Measurements from ENCODE around the gene CHD5. TPM values are rescaled to one million over a fixed set of nuclear protein-coding genes. Genes with fewer than 3 reads are reported as not detected.

Gene CHD5
- polyA plus RNA-seq, 1 donor = 0.14 TPM

DNA sequence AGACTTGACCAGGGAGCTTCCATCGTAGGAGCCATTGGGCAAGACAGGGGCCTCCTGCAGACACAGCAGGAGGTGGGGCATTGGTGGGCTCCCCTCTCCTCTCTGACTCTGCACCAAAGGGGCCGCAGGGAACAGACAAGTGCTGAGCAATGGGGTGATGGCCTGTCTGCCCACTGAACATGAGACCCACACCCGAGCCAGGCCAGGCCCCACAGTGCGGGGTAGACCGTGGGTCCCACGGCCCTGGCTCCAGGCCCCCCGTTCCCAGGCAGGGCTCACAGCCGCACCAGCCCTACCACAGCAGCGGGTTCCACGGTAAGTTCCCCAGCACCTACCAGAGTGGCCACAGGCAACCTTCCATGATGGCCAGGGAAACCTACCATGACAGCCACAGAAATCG is 45.9 kb downstream of the CHD5 start:
- DNase-seq (ENCODE audit: low read depth) = no peak

DNA sequence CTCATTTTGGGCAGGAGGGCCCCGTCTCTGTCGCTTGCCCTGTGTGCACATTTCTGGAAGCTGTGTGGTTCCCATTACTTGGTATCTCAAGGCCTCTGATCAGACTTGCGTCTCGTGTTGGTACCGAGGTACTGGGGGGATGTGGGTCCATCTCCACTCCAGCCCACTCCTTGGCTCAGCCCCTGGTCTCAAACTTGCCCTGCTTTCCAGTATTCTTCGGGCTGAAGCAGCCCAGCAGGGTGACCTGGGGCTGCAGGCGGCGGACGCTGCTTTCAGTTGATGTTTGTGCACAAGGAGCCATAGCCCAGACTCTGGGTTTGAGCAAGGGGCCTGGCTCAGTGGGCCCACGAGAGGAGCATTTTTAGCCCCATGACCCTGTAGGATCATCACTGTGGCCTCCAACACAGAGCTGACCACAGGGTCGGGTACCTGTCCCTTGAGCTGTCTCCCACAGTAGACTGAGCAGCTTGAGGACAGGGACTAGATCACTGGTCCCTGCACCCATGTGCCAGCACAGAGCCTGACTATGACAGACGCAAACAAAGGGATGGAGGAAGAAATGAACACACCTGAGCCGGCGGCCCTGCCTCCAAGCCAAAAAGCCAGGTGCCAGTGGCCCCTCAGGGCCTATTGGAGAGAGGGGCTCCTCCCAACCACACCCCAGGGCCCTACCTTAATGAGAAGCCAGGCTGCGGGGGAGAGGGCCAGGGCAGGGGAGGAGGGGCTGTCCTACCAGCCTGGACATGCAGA is 46.8 kb downstream of the CHD5 start:
- DNase-seq (ENCODE audit: low read depth) = no peak

DNA sequence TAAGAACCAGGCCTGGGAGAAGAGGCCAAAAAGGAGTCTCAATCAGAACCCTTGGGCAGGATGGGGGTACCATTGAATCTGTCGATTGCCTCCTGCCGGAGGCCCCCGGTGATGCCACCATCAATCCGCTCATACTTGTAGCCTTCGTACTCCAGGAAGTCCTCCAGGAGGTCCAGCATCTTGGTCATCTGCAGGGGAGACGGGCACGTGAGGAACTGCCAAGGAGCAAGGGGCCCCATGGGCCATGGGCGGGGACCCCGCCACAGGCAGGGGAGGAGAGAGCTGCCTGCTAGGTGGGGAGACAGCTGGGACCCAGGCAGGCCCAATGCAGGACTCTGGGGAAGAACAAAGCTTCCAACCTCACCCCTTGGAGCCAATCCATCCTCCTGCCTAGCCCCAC is 48.6 kb downstream of the CHD5 start:
- no peak for DNase-seq (ENCODE audit: low read depth)

DNA sequence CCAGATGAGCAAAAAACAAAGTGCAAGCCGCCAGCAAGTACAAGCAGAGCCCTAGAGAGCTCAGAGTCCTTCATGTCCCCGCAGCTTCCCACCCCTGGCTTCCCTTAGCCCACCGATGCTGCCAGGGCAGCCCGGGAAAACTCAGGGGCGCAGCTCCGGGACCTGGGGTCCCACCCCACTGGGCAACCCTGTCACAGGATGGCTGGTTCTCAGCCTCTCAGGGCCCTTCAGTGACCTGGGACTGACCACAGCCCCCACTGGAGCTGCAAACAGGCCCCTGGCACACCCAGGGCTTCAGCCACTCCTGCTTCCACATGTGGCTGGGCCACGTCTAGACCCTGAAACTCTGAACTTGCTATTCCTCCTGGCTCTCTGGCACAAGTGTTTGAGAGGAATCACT is 49.5 kb downstream of the CHD5 start:
- no peak for DNase-seq (ENCODE audit: low read depth)

DNA sequence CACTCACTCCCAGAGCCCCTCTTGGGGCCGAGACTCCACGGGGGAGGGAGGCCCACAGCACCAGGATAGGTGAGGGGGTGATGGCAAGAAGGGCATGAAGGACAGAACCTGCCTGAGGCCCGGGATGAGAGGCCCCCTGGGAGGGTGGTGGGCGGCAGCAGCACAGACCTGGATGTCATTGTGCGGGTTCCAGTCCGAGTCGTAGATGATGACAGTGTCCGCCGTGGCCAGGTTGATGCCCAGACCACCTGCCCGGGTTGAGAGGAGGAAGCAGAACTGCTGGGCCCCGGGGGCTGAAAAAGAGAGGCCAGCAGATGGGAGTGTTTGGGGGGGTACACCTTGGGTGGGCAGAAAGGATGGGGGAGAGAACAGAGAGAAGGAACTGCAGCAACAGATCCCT is 50.1 kb downstream of the CHD5 start:
- no peak for DNase-seq (ENCODE audit: low read depth)

DNA sequence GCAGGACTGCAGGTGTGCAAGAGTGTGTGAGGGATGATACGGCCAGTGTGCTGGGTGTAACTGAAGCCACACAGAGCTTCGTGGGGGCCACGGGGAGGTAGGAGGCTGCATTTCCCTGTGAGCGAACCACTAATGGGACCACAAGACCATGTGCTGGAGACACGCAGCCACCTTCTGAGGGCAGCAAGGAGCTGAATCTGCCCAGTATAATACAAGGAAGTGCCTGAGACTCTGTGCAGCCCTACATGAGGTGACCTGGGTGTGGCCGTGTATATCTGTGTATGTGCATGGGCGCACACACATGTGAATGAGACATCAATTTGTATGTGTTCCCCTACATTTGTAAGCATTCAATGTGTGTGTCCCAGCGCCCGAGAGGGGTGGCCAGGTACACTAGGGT is 50.8 kb downstream of the CHD5 start:
- DNase-seq (ENCODE audit: low read depth) = no peak

DNA sequence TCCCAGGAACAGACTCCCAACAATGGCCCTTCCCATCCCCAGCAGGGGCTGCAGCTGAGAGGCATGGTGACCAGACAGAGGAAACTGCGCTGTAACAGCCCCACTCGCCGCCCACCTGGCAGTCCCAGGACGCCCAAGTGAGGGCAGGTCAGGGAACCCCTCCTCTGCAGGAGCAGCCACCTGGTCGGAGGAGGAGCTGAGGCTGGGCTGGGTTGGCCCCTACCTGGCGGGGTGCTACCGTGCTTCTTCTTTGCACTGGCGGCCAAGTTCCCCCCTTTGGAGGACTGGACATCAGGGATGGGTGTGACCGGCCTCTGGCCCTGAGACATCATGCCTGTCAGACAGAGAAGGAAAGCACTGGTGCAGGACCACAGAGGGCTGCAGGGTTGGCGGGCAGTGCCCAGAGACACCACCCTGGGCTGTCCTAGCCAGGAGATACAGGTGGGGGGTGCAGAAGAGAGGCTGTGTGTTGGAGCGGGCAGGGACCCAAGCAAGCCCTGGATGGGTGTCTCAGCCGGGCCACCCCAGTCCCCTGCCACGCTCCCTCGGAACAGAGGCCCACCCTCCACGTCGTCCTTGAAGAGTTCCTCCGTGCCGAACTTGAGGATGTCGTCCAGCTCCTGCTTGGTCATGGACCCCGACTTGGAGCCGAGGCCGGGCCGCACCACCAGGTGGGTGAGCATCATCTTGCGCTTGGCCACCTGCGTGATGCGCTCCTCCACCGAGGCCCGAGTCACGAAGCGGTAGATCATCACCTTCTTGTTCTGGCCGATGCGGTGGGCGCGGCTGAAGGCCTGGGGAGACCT is 51.6 kb downstream of the CHD5 start:
- no peak for DNase-seq (ENCODE audit: low read depth)

DNA sequence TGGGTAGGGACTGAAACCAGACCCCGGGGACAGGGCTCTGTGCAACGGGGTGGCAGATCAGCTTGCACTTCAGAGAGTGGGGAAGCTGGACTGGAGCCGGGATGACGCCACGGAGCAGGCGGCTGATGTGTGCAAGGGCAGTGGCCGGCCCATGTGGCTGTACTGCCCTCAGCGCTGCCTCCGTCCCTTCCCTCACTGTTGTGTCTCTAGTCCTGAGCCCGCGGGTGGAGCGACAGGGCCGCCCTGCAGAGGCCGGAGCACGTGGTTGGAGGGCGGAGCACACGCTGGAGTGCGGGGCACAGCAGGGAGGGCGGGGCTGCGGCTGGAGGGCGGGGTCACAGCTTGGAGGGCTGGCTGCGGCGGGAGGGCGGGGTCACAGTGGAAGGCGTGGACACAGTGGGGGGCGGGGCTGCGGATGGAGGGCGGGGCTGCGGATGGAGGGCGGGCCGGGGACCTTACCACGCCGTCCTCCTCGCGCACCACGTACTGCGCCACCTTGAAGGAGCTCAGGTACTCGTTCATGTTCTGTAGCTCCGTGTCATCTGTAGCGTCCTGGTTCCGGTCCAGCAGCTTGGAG is 52.4 kb downstream of the CHD5 start:
- DNase-seq (ENCODE audit: low read depth) = no peak

DNA sequence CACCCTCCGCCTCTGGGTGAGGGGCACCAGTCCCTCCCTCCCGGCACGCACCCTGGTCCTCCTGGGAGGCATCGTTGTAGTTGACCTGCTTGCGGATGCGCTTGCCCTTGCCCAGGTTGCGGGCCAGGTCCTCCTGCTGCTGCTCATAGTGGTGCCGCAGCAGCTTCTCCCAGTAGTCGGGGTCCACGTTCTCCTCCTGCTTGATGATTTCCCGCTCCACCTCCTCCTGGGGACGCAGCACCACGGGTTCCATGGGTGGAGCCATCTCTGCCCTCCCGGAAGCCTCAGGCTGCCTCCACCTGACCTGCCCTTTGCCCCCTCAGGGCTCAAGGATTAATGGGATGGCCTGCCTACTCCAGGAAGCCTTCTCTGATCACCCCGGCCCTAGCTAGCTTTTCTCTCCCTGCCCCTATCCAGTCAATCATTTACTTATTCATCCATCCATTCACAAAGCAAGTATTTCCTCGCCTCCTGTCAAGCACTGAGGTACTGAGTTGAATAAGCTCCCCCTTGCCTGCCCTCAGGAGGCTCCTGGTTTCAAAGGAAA is 53.5 kb downstream of the CHD5 start:
- no peak for DNase-seq (ENCODE audit: low read depth)

DNA sequence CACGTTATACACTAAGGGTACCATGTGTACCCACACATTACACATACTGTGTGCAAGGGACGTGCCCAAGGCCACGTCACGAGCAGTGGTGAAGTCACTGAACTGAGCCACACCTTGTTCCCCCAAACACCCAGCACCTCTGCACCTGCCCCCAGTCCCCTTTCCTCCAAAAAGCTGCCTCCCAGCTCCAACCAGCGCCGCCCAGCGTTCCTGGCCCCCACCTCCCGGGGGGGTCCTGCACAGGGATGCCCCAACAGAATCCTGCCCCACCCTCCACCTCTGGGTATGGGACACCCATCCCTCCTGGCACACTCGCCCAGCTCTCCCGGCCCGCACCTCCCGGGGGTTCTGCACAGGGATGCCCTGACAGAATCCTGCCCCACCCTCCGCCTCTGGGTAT is 54.1 kb downstream of the CHD5 start:
- no peak for DNase-seq (ENCODE audit: low read depth)

DNA sequence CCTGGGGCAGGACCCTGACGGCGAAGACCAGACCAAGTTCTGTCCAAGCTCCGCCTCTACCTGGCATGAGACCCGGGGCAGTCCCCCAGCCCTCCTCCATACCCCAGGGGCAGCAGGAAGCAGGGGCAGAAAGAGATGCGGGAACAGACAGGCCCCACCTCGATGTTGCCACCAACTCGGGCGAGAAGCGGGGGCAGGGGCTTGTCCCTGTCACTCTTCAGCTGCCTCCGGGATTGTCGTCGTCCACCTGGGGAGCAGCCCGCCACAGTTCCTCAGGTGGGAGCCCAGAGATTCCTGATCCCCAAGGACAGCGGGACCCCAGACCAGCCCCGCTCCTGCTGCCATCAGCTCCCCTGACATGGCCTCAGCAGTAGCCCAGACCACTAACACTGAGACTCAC is 54.8 kb downstream of the CHD5 start:
- DNase-seq (ENCODE audit: low read depth) = no peak

DNA sequence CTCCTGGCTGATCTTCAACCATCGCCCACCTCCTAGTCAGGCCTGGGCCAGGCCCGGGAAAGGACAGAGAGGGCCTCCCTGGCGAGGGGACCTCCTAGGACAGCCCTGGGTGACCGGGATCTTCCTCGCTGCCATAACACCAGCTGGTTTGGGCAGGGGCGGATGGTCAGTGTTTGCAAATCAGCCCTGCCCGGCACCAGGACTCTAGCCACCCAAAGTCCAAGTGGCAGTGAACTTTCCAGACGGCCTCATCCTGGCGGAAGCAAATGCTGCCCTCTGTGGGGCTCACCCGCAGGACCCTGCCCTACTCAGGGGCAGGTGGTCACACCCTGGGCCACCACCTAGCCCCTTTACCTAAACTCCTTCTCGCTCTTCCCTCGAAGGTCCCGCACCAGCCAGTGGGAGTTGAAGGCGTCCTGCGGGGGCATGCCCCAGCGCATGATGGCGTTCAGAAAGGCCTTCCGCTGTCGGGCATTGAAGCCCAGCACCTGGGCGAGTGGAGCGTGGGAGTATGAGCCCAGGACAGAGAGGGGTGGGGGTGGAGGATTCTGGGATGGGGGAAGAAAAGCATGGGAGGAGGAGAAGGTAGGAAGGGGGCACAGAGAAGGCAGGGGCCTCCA is 55.3 kb downstream of the CHD5 start:
- DNase-seq (ENCODE audit: low read depth) = no peak

DNA sequence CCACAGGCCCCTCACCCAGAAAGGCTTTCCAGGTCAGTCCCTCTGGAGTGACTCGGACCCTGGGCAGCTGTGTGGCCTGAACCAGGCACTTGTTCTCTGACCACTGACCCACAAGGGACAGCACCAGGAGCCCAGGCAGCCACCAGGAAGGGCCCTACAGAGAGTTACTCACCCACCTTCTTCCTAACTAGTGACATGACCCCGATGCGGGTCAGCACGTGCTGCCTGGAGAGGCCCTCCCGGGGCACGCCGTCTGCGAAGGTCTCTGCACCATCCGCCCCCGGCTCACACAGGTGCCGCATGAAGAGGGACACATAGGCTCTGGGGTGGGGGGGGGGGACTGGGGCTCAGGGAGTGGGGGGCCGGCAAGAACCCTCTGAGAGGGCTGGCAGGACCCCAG is 55.8 kb downstream of the CHD5 start:
- DNase-seq (ENCODE audit: low read depth) = no peak

DNA sequence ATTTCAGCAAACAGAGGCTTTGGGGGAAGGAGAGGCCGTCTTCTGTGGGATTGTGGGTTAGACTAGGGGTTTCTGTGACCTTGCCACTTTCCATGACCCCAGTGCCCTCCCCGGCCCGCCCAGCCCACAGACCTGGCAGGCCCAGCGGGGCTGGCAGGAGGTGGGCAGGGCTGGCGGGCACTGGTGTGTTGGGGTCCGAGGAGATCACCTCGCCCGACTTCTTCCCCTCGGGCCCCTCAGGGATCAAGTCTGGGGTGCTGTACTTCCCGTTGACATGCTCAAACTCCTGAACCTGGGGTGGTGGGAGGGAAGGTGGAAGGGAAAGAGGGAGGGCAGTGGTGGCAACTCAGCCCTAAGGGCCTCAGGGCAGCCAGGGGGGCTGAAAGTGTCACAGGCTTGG is 56.3 kb downstream of the CHD5 start:
- no peak for DNase-seq (ENCODE audit: low read depth)

DNA sequence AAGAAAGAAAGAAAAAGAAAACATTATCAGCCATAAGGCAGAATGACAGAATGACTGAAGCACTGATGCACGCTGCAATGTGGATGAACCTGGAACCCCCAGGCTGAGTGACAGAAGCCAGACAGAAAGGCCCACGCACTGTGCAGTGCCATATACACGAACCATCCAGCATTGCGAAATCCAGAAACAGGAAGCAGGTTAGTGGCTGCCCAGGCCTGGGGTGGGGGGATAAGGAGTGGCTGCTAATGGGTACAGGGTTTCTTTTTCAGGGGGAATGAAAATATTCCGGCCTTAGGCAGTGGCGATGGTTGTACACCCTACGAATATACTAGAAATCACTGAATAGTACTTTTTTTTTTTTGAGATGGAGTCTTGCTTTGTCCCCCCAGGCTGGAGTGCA is 57.0 kb downstream of the CHD5 start:
- no peak for DNase-seq (ENCODE audit: low read depth)

DNA sequence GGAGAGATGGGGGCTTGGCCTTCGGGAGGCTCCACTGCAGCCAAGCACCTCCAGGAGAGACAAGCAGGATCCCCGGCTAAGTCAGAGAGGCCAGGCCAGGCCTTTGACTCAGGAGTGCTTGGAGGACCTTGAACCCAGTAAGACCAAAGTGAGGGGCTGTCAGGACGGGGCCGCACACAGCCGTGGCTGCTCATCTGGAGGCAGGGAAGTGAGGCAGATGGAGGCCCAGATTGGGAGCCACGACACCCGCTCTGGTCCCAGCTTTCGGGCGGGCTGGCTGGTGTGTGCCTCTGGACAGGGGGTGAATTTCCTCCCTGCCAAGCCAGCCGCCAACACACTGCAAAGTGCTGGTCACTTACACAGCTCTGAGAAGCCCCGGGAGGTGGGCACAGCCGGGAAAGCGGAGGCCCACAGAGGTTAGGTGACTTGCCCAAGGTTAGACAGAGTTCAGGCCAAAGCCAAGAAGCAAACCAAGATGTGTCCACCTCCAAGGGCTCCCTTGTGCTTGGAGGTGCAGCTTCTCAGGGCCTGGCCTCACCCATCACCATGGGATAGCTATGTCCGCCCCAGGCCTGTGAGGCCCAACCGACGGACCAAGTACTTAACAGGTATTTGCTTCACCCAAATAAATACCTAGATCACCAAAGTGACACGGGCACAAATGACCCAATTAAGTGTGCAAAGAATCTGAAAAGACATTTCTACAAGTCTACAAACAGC is 58.3 kb downstream of the CHD5 start:
- no peak for DNase-seq (ENCODE audit: low read depth)

DNA sequence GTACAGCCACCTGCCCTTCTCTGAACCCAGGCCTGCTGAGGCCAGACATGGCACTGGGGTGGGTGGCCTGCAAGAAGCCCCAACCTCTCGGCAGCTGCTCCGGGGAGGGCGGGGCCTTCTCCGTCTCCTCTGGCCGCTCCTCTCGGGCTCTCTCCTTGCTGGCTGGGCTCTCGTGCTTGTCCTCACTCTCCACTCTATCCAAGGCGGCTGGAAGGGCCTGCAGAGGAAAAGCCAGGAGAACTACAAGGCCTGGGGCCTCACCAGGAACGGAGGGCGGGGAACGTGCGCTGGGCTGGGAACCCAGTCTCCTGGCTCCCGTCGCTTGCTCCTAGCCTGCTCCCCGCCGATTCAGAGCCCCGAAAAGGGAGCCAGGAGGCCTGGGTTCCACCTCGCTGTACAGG is 59.1 kb downstream of the CHD5 start:
- no peak for DNase-seq (ENCODE audit: low read depth)

DNA sequence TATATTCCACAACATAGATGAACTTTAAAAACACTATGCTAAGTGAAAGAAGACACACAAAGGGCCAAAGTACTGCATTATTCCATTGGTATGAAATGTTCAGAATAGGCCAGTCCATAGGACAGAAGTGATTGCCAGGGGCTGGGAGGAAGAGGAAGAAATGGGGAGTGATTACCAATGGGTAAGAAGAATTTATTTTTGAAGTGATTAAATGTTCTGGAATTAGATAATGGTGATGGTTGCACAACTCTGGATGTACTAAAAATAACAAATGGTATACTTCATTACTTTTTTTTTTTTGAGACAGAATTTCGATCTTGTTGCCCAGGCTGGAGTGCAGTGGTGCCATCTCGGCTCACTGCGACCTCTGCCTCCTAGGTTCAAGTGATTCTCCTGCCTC is 61.7 kb downstream of the CHD5 start:
- no peak for DNase-seq (ENCODE audit: low read depth)

DNA sequence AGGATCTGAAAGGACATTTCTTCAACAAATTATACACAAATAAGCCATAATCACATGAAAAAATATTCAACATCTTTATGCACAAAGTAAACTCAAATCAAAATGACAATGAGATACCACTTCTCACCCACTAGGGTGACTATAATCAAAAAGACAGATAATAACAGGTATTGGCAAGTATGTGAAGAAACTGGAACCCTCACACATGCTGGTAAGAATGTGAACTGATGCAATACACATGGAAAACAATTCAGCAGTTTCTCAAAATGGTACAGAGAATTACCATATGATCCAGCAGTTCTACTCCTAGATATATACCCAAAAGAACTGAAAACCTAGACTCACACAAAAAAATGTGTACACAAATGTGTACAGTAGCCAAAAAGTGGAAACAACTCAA is 62.5 kb downstream of the CHD5 start:
- no peak for DNase-seq (ENCODE audit: low read depth)

DNA sequence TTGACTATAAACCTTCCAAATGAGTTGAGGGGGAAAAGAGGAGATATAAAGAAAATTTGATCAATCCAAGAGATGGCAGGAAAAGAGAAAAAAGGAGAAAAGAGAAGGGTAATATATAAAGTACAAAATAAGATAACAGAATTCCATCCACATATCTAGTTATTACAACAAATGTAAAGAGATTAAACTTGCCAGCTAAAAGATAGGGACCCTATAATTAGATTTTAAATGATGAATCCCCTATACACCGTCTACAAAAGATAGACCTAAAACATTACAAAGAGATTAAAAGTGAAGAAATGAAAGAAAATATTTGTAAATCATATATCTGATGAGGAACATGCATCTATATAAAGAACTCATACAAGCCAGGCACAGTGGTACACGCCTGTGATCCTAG is 63.1 kb downstream of the CHD5 start:
- DNase-seq (ENCODE audit: low read depth) = no peak

DNA sequence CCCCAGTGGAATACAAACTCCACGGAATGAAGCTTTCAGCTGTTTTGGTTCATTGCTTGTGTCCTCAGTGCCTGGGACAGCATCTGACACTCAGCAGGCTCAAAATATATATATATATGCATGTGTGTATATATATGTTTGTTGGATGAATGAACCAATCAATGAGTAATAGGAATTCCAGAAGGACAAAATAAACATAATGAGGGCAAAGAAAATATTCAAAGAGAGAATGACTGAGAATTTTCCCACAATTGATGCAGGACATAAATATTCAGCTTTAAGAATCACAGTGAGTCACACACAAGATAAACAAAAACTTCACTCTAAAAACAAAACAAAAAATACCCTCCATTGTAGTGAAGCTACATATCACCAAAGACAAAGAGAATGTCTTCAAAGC is 64.0 kb downstream of the CHD5 start:
- no peak for DNase-seq (ENCODE audit: low read depth)

DNA sequence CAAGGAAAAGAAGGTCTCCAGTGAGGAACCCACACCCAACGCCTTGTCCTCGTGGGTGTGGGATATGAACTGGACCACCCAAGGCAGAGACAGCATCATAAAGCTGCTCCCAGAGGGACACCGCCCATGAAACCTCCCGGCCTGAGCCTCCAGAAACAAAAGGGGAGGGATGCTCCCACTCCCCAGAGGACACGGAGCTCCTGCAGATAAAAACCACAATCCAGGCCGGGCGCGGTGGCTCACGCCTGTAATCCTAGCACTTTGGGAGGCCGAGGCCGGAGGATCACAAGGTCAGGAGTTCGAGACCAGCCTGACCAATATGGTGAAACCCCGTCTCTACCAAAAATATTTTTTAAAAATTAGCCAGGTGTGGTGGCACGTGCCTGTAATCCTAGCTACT is 66.4 kb downstream of the CHD5 start:
- no peak for DNase-seq (ENCODE audit: low read depth)

Measured in forelimb muscle (tissue), 1 donor.